ENCODE data around the gene SNAPC4. TPM values are rescaled to one million over a fixed set of nuclear protein-coding genes. Genes with fewer than 3 reads are reported as not detected.
A peak's percentile ranks its signal among the peaks of the same experiment; 100 is the strongest.

Gene SNAPC4
- total RNA-seq, 1 experiment from 2014 or later: 24.8 TPM

DNA sequence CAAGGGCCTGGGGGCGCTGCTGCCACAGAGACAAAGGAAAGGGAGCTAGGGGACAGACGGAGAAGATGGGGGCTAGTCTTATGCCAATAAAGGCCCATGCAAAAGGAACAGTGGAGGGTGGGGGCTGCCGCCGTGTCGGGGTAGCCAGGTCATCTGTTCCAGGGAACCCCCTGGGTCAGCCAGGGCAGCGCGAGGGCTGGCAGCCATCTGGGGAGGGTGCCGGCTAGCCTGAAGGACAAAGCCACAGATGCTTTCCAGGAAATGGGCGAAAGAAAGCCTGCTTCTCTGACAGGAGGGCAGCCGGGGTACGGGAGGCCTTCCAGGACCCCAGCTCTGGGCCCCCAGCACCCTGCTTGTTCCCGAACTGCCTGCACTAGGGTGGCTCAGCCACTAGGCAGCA lies 24.9 kb downstream of the SNAPC4 start:
- Histone ChIP-seq H3K27me3 (replicated peaks; ENCODE audit: insufficient read depth, low read depth, low read length, poor library complexity) (no peaks in the 10 kb centered on the region), H3K27ac (ENCODE audit: low read depth, low read length, poor library complexity, severe bottlenecking) (no peak overlapping the region), H3K36me3 (ENCODE audit: insufficient read depth, low read length, poor library complexity, severe bottlenecking) (peaks cover 10% of the 10 kb centered on the region), H3K9me3 (ENCODE audit: low read depth, low read length, poor library complexity, severe bottlenecking) (no peaks in the 10 kb centered on the region), H3K4me3 (ENCODE audit: low read depth, low read length, poor library complexity, severe bottlenecking) (no peak overlapping the region), H3K4me1 (ENCODE audit: insufficient read depth, low read length, poor library complexity, severe bottlenecking) (no peaks in the 10 kb centered on the region)
- intact Hi-C loops (cut with micrococcal nuclease; ENCODE audit: unreplicated experiment): no loop called here
- ChIA-PET POLR2A (ENCODE audit: low non-redundant PET) (no interaction called here), CTCF (no interaction called here)
- BruUV-seq (replicated peaks): no TSS peak
- no peak for DNase-seq (ENCODE audit: low spot score)
- TF ChIP-seq, protein P1, sequence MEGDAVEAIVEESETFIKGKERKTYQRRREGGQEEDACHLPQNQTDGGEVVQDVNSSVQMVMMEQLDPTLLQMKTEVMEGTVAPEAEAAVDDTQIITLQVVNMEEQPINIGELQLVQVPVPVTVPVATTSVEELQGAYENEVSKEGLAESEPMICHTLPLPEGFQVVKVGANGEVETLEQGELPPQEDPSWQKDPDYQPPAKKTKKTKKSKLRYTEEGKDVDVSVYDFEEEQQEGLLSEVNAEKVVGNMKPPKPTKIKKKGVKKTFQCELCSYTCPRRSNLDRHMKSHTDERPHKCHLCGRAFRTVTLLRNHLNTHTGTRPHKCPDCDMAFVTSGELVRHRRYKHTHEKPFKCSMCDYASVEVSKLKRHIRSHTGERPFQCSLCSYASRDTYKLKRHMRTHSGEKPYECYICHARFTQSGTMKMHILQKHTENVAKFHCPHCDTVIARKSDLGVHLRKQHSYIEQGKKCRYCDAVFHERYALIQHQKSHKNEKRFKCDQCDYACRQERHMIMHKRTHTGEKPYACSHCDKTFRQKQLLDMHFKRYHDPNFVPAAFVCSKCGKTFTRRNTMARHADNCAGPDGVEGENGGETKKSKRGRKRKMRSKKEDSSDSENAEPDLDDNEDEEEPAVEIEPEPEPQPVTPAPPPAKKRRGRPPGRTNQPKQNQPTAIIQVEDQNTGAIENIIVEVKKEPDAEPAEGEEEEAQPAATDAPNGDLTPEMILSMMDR (conservative IDR thresholded peaks at IDR 0.05; ENCODE audit: low read depth, low read length): no peak
- TF ChIP-seq EZH2 (IDR thresholded peaks at IDR 0.05; ENCODE audit: borderline replicate concordance, low read depth, low read length, poor library complexity, severe bottlenecking): no peak

DNA sequence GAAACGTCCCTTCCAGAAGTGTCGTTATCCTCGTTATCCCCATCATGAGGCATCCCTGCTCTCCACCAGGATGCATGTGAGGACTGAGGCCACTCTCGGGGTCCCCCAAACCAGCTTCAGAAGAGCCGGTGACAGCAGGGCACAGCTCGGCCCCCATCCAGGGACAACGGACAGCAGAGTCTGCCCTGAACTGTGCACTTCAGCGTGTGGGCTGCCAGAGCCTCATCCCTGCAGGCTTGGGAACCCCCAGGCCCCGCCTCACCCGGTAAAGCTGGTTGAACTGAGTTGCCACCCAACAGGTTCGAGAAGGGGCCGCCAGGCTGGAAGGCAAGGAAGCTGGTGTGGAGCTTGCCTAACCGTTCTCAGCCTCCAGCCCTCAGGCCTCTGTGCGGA lies 25.8 kb downstream of the SNAPC4 start:
- Histone ChIP-seq H3K27me3 (replicated peaks; ENCODE audit: insufficient read depth, low read depth, low read length, poor library complexity) (no peaks in the 10 kb centered on the region), H3K9me3 (ENCODE audit: low read depth, low read length, poor library complexity, severe bottlenecking) (no peaks in the 10 kb centered on the region), H3K27ac (ENCODE audit: low read depth, low read length, poor library complexity, severe bottlenecking) (no peak overlapping the region), H3K4me1 (ENCODE audit: insufficient read depth, low read length, poor library complexity, severe bottlenecking) (no peaks in the 10 kb centered on the region), H3K36me3 (ENCODE audit: insufficient read depth, low read length, poor library complexity, severe bottlenecking) (peaks cover 5% of the 10 kb centered on the region), H3K4me3 (ENCODE audit: low read depth, low read length, poor library complexity, severe bottlenecking) (no peak overlapping the region)
- ChIA-PET CTCF (no interaction called here), POLR2A (ENCODE audit: low non-redundant PET) (no interaction called here)
- intact Hi-C loops (cut with micrococcal nuclease; ENCODE audit: unreplicated experiment): no loop called here
- BruUV-seq (replicated peaks): no TSS peak
- no peak for TF ChIP-seq EZH2 (IDR thresholded peaks at IDR 0.05; ENCODE audit: borderline replicate concordance, low read depth, low read length, poor library complexity, severe bottlenecking)
- TF ChIP-seq, protein P1 (conservative IDR thresholded peaks at IDR 0.05; ENCODE audit: low read depth, low read length): no peak
- no peak for DNase-seq (ENCODE audit: low spot score)

DNA sequence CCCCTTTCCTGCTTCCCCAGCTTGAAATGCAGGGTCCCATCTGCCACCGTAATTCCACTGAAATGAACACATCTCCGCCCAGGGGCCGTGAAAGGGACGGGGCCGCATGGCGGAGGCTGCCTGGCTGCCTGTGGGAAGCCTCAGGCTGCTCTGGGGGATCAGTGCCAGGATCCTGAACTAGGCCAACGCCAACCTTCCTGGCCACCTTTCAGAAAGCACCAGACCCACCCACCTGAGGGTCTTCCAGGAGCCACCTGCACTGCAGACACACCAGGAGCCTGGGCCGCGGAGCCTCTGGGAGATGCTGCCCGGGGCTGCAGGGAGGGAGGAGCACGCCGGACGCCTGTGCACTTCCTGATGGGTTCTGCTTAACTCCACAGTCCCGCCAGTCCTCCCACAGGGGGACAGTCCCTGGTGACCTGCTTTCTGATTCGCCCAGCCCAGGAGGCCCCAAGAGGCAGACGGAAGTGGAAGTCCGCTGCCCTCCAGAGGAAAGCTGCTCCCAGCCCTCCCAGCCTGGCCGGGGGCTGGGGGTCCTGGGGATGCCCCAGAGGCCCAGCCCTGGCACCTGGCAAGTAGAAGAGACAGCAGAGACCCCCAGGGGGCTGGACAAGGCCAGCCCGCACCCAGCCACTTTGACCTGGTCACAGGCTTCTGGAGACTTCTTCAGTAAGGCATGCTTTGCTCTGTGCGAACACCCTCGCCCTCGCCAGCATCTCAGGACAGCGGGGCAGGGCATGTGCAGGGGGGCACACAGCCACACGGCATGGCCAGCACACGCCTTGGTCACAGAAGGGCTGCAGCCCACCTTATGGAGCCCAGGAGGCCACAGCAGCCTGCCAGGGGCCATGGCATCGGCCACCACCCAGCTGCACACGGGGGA lies 26.4 kb downstream of the SNAPC4 start, which contains the start of gene CARD9:
Gene CARD9, minus strand, starts transcription at position 370 of the 883 bp plus-strand sequence. CDS start 1,591 bp downstream, outside the sequence.
- Histone ChIP-seq H3K4me1 (ENCODE audit: insufficient read depth, low read length, poor library complexity, severe bottlenecking) (no peaks in the 10 kb centered on the region), H3K36me3 (ENCODE audit: insufficient read depth, low read length, poor library complexity, severe bottlenecking) (no peaks in the 10 kb centered on the region), H3K27me3 (replicated peaks; ENCODE audit: insufficient read depth, low read depth, low read length, poor library complexity) (no peaks in the 10 kb centered on the region), H3K9me3 (ENCODE audit: low read depth, low read length, poor library complexity, severe bottlenecking) (no peaks in the 10 kb centered on the region), H3K27ac (ENCODE audit: low read depth, low read length, poor library complexity, severe bottlenecking) (peak within 1 kb of the TSS; percentile 37), H3K4me3 (ENCODE audit: low read depth, low read length, poor library complexity, severe bottlenecking) (no peak within 1 kb of the TSS)
- DNase-seq (ENCODE audit: low spot score): no peak
- no peak for TF ChIP-seq EZH2 (IDR thresholded peaks at IDR 0.05; ENCODE audit: borderline replicate concordance, low read depth, low read length, poor library complexity, severe bottlenecking)
- TF ChIP-seq, protein P1 (conservative IDR thresholded peaks at IDR 0.05; ENCODE audit: low read depth, low read length): no peak
- ChIA-PET POLR2A (ENCODE audit: low non-redundant PET) (no interaction called here), CTCF (no interaction called here)
- intact Hi-C loops (cut with micrococcal nuclease; ENCODE audit: unreplicated experiment): no loop called here
- BruUV-seq (replicated peaks): no TSS peak

All from A673 (cell line).